NB4 (cell line): ENCODE results near the gene ABCA4.

Source experiments
- DNase-seq: peaks from one replicate; pipeline ENCODE4 v3.0.0; 2010; ENCODE audit warnings: low read depth
- H3K4me3 ChIP-seq: one replicate; pipeline ENCODE4 v1.5.1; 2011; ENCODE audit warnings: mild to moderate bottlenecking, low read depth, low read length, moderate library complexity
- CTCF ChIP-seq: IDR thresholded peaks from one replicate; pipeline ENCODE4 v1.5.1; 2012; ENCODE audit warnings: low read depth, low read length
- MAX ChIP-seq: IDR thresholded peaks from 2 replicates; pipeline ENCODE4 v1.6.1; 2011; ENCODE audit warnings: low read depth, low read length
- MYC ChIP-seq: IDR thresholded peaks from 2 replicates; pipeline ENCODE4 v1.6.1; 2011; ENCODE audit warnings: low read depth, low read length
- POLR2A ChIP-seq: IDR thresholded peaks from 2 replicates; pipeline ENCODE4 v1.6.1; 2011; ENCODE audit warnings: mild to moderate bottlenecking; ENCODE audit not compliant: insufficient read length; ENCODE audit errors: extremely low read depth

Gene ABCA4

GRCh38 chr1:94095744-94096469 lies 25.0 kb downstream of the ABCA4 start:
- TF ChIP-seq MYC (no peak), MAX (no peak), CTCF (no peak), POLR2A (no peak)
- DNase-seq = no peak
- H3K4me3 ChIP-seq = no peak overlapping the region

- no peak for DNase-seq
- TF ChIP-seq POLR2A = no peak
- no peak for TF ChIP-seq CTCF
- no peak for TF ChIP-seq MAX
- TF ChIP-seq MYC = no peak
- no peak overlapping the region for H3K4me3 ChIP-seq
Observed at GRCh38 chr1:94095112-94095637, 25.8 kb downstream of the ABCA4 start.

GRCh38 chr1:94094469-94095111 lies 26.4 kb downstream of the ABCA4 start:
- no peak for DNase-seq
- TF ChIP-seq MAX (no peak), POLR2A (no peak), MYC (no peak), CTCF (no peak)
- H3K4me3 ChIP-seq = no peak overlapping the region

GRCh38 chr1:94093996-94094395 lies 27.0 kb downstream of the ABCA4 start:
- TF ChIP-seq POLR2A (no peak), MAX (no peak), MYC (no peak), CTCF (no peak)
- DNase-seq = no peak
- H3K4me3 ChIP-seq = no peak overlapping the region

- no peak for TF ChIP-seq POLR2A
- TF ChIP-seq CTCF = no peak
- TF ChIP-seq MAX = no peak
- TF ChIP-seq MYC = no peak
- H3K4me3 ChIP-seq = no peak overlapping the region
- DNase-seq = no peak
Observed at GRCh38 chr1:94093396-94093795, 27.6 kb downstream of the ABCA4 start.
